Measurements from ENCODE around the gene ZFHX3. TPM values are rescaled to one million over a fixed set of nuclear protein-coding genes. Genes with fewer than 3 reads are reported as not detected.

The ZFHX3 gene
- total and polyA plus RNA-seq, 2 of the 8 experiments (the other 6 are each of a cell fraction or from before 2014, with no cell fraction given): 0.08 to 0.99 TPM

- Histone ChIP-seq H3K79me1 (ENCODE audit: low read depth, low read length) (no peaks in the 10 kb centered on the region), H3K79me2 (ENCODE audit: control insufficient read depth in 1 of 2, insufficient read depth in 2 of 2, low read length in 2 of 2) (no peaks in the 10 kb centered on the region), H3K23ac (ENCODE audit: insufficient read length) (no peak overlapping the region), H3K56ac (replicated peaks; ENCODE audit: insufficient read length, low read depth, low read length) (no peak overlapping the region), H3K27me3 (replicated peaks in 1 of 4; ENCODE audit: control insufficient read depth in 3 of 4, extremely low read depth in 1 of 4, insufficient read depth in 3 of 4, low read length in 3 of 4) (no peaks in the 10 kb centered on the region; a peak in 1 of 7 replicates), H4K20me1 (replicated peaks in 1 of 2; ENCODE audit: control insufficient read depth in 1 of 2, insufficient read depth in 2 of 2, low read length in 2 of 2) (no peaks in the 10 kb centered on the region), H3K14ac (ENCODE audit: insufficient read length) (no peak overlapping the region), H2BK15ac (ENCODE audit: low read length) (no peak overlapping the region), H3K27ac (ENCODE audit: low read depth, low read length) (no peak overlapping the region), H3K4me1 (replicated peaks in 1 of 4; ENCODE audit: control insufficient read depth in 3 of 4, insufficient read depth in 4 of 4, low read length in 3 of 4) (no peaks in the 10 kb centered on the region), H2BK20ac (ENCODE audit: low read length) (no peak overlapping the region), H3K9ac (replicated peaks in 1 of 4; ENCODE audit: extremely low read depth in 1 of 4, low read depth in 3 of 4, low read length in 3 of 4) (no peak overlapping the region), H3K36me3 (ENCODE audit: control insufficient read depth in 2 of 4, insufficient read depth in 4 of 4, low read length in 3 of 4) (no peaks in the 10 kb centered on the region), H3K9me3 (ENCODE audit: insufficient read depth in 2 of 2, low read depth in 1 of 2, low read length in 1 of 2) (no peaks in the 10 kb centered on the region), H2BK120ac (replicated peaks; ENCODE audit: low read depth, low read length) (no peak overlapping the region), H3K4me3 (ENCODE audit: extremely low read depth in 1 of 4, insufficient read depth in 2 of 4, low read depth in 3 of 4, low read length in 4 of 4) (no peak overlapping the region), H3K18ac (ENCODE audit: extremely low read depth, low read length) (no peak overlapping the region), H2BK12ac (ENCODE audit: low read depth, low read length) (no peak overlapping the region), H3K23me2 (ENCODE audit: low read depth, low read length) (no peaks in the 10 kb centered on the region), H4K91ac (replicated peaks; ENCODE audit: insufficient read length, low read length) (no peak overlapping the region), H2BK5ac (ENCODE audit: low read depth, low read length) (no peak overlapping the region), H4K5ac (ENCODE audit: insufficient read length, low read depth, low read length) (no peak overlapping the region), H2AK5ac (ENCODE audit: low read depth, low read length) (no peak overlapping the region), H4K8ac (ENCODE audit: extremely low read depth, insufficient read depth, low read length) (no peak overlapping the region), H3K4me2 (ENCODE audit: insufficient read depth in 1 of 2, low read depth in 2 of 2, low read length in 2 of 2) (no peak overlapping the region), H3K4ac (replicated peaks; ENCODE audit: insufficient read length, low read depth, low read length) (no peak overlapping the region), H2AFZ (ENCODE audit: low read length) (no peak overlapping the region)
- no peak for DNase-seq (ENCODE audit: low read depth in 1 of 2, low spot score in 2 of 2)
- ChIA-PET POLR2A (ENCODE audit: partially characterized antibody) (no interaction called here), CTCF (ENCODE audit: partially characterized antibody) (interaction anchor here (1.2 kb wide), 1 partner anchor 44 kb away, joined by 3 read pairs; no protein-coding TSS in a partner anchor)
- FAIRE-seq: no peak
- 93% methylated on average over 4 of the region's 4 CpGs; no CpG with 5 or more reads in 1 of the 2 experiments for WGBS, 2 experiments (ENCODE audit: extremely low coverage in 1 of 2, insufficient coverage in 1 of 2, insufficient read length in 1 of 2, insufficient replicate concordance in 2 of 2, low coverage in 1 of 2, low lambda C conversion rate in 2 of 2, missing lambda C conversion rate in 1 of 2)
- TF ChIP-seq ATF2 (IDR thresholded peaks at IDR 0.05; ENCODE audit: low read length) (no peak), RBBP5 (IDR thresholded peaks at IDR 0.05; ENCODE audit: borderline replicate concordance, low read depth, low read length) (no peak), POLR2A (IDR thresholded peaks at IDR 0.05; ENCODE audit: control extremely low read depth in 1 of 2, low read depth in 2 of 2, low read length in 2 of 2) (no peak), CEBPB (IDR thresholded peaks at IDR 0.05; ENCODE audit: low read depth, low read length) (no peak), SAP30 (IDR thresholded peaks at IDR 0.05; ENCODE audit: insufficient read depth, insufficient replicate concordance, low read length) (no peak), KDM5A (IDR thresholded peaks at IDR 0.05; ENCODE audit: low read length) (no peak), TCF12 (IDR thresholded peaks at IDR 0.05; ENCODE audit: low read depth, low read length) (no peak), FOSL1 (IDR thresholded peaks at IDR 0.05; ENCODE audit: insufficient read depth, low read depth, low read length) (no peak), CBX5 (IDR thresholded peaks at IDR 0.05; ENCODE audit: low read depth, low read length) (no peak), CHD2 (IDR thresholded peaks at IDR 0.05; ENCODE audit: low read length) (no peak), KDM4A (IDR thresholded peaks at IDR 0.05; ENCODE audit: low read depth, low read length, severe bottlenecking) (no peak), RAD21 (IDR thresholded peaks at IDR 0.05 in 1 of 2, conservative IDR thresholded peaks at IDR 0.05 in 1 of 2; ENCODE audit: low read depth in 2 of 2, low read length in 2 of 2) (no peak), SIRT6 (IDR thresholded peaks at IDR 0.05; ENCODE audit: low read length) (no peak), TAF1 (IDR thresholded peaks at IDR 0.05; ENCODE audit: low read depth, low read length) (no peak)
These were observed 38.2 kb upstream of the ZFHX3 start for GRCh38 chr16:73086108-73086507.
